Liver (tissue), 9 donors: ENCODE data around the gene S100A2. TPM values are rescaled to one million over a fixed set of nuclear protein-coding genes. Genes with fewer than 3 reads are reported as not detected.
A peak's percentile ranks its signal among the peaks of the same experiment; 100 is the strongest.

Experiments
- DNase-seq: peaks from one replicate; pipeline ENCODE4 v3.0.0-alpha.2; 2017; ENCODE audit warnings: low spot score
- H3K27ac ChIP-seq, 2 donors: one replicate each; pipeline ENCODE4 v1.7.0; 2013; ENCODE audit warnings: inconsistent platforms in 2 of 2, low read length in 2 of 2, control low read depth in 1 of 2, low read depth in 1 of 2, mild to moderate bottlenecking in 1 of 2
- H3K27me3 ChIP-seq, 4 donors: one replicate each; pipeline versions ENCODE4 v1.6.1 to v1.7.0; 2013; ENCODE audit warnings: low read length in 3 of 4, inconsistent platforms in 1 of 4, mild to moderate bottlenecking in 1 of 4, moderate library complexity in 1 of 4; ENCODE audit not compliant: control insufficient read depth in 4 of 4, insufficient read depth in 4 of 4
- H3K36me3 ChIP-seq, 4 donors: one replicate each; pipeline versions ENCODE4 v1.6.1 to v1.7.0; 2013; ENCODE audit warnings: low read length in 3 of 4, mild to moderate bottlenecking in 3 of 4, low read depth in 1 of 4, moderate library complexity in 1 of 4; ENCODE audit not compliant: control insufficient read depth in 4 of 4, insufficient read depth in 3 of 4
- H3K4me1 ChIP-seq, 4 donors: one replicate each; pipeline versions ENCODE4 v1.6.1 to v1.7.0; 2013; ENCODE audit warnings: low read length in 3 of 4, mild to moderate bottlenecking in 3 of 4, moderate library complexity in 1 of 4; ENCODE audit not compliant: control insufficient read depth in 4 of 4, insufficient read depth in 4 of 4
- H3K4me3 ChIP-seq, 3 donors: one replicate each; pipeline versions ENCODE4 v1.6.1 to v1.7.0; 2013; ENCODE audit warnings: low read length in 3 of 3, control low read depth in 1 of 3, low read depth in 1 of 3, mild to moderate bottlenecking in 1 of 3
- H3K9ac ChIP-seq, 2 donors: one replicate each; pipeline ENCODE4 v1.7.0; 2013; ENCODE audit warnings: low read length in 2 of 2, mild to moderate bottlenecking in 2 of 2, moderate library complexity in 2 of 2, control low read depth in 1 of 2, low read depth in 1 of 2
- H3K9me3 ChIP-seq, 4 donors: one replicate each; pipeline versions ENCODE4 v1.6.1 to v1.7.0; 2013; ENCODE audit warnings: low read length in 3 of 4; ENCODE audit not compliant: control insufficient read depth in 4 of 4
- EGR1 ChIP-seq, 2 donors: IDR thresholded peaks; 2 replicates each; pipeline ENCODE4 v1.6.1; 2016 to 2018; ENCODE audit warnings: antibody characterized with exemption in 2 of 2, low read depth in 2 of 2
- FOXA1 ChIP-seq: IDR thresholded peaks from 2 replicates; pipeline ENCODE4 v1.6.1; 2016; ENCODE audit warnings: antibody characterized with exemption
- FOXA2 ChIP-seq: IDR thresholded peaks from 2 replicates; pipeline ENCODE4 v1.6.1; 2016; ENCODE audit warnings: antibody characterized with exemption
- GABPA ChIP-seq, 2 donors: IDR thresholded peaks in 1 of 2; conservative IDR thresholded peaks in 1 of 2; 2 replicates each; pipeline ENCODE4 v1.6.1; 2016; ENCODE audit warnings: antibody characterized with exemption in 2 of 2, mild to moderate bottlenecking in 1 of 2, moderate library complexity in 1 of 2
- HNF4A ChIP-seq, 2 donors: conservative IDR thresholded peaks; 2 replicates each; pipeline ENCODE4 v1.6.1; 2016; ENCODE audit warnings: antibody characterized with exemption in 2 of 2, mild to moderate bottlenecking in 2 of 2
- HNF4G ChIP-seq: IDR thresholded peaks from 2 replicates; pipeline ENCODE4 v1.6.1; 2016; ENCODE audit warnings: antibody characterized with exemption
- JUND ChIP-seq, 2 donors: IDR thresholded peaks; 2 replicates each; pipeline ENCODE4 v1.6.1; 2016; ENCODE audit warnings: antibody characterized with exemption in 2 of 2
- NR2F2 ChIP-seq: IDR thresholded peaks from 2 replicates; pipeline ENCODE4 v1.6.1; 2016; ENCODE audit warnings: antibody characterized with exemption
- RAD21 ChIP-seq, 2 donors: IDR thresholded peaks; 2 replicates each; pipeline ENCODE4 v1.6.1; 2016; ENCODE audit warnings: antibody characterized with exemption in 2 of 2, mild to moderate bottlenecking in 2 of 2
- RXRA ChIP-seq, 2 donors: IDR thresholded peaks; 2 replicates each; pipeline ENCODE4 v1.6.1; 2017 to 2018; ENCODE audit warnings: antibody characterized with exemption in 2 of 2, mild to moderate bottlenecking in 1 of 2
- SP1 ChIP-seq: IDR thresholded peaks from 2 replicates; pipeline ENCODE4 v1.6.1; 2018; ENCODE audit warnings: antibody characterized with exemption, mild to moderate bottlenecking
- TAF1 ChIP-seq: conservative IDR thresholded peaks from 2 replicates; pipeline ENCODE4 v1.6.1; 2016; ENCODE audit warnings: antibody characterized with exemption, mild to moderate bottlenecking
- YY1 ChIP-seq: IDR thresholded peaks from 2 replicates; pipeline ENCODE4 v1.6.1; 2016; ENCODE audit warnings: antibody characterized with exemption, mild to moderate bottlenecking
- WGBS: extraction: QIAGEN DNeasy Blood & Tissue Kit; methylation state at CpG from one replicate; pipeline ENCODE4 v1.1.7; 2013; 5-methylcytosine and 5-hydroxymethylcytosine counted together
- polyA plus RNA-seq, 2 donors: library from polyadenylated mRNA; stranded (reverse) in 1 of 2; unstranded in 1 of 2; fragments of 200-250 nt in 1 of 2; fragments of >200 nt in 1 of 2; fragmentation: Nextera tagmentation in 1 of 2; extraction: Ambion mirVana in 1 of 2; gene quantifications; one replicate each; pipeline versions ENCODE4 v1.2.1 to v1.2.3, GENCODE V29; 2013 to 2015
- total RNA-seq, 2 donors: library from RNA; depleted of rRNA; stranded (reverse); fragments of >200 nt; gene quantifications; one replicate each; pipeline ENCODE4 v1.2.3, GENCODE V29; 2014
- TF ChIP-seq, protein P1 (sequence below): IDR thresholded peaks from 2 replicates; pipeline ENCODE4 v1.6.1; 2016; ENCODE audit warnings: antibody characterized with exemption
- TF ChIP-seq, protein P2 (sequence below): fragments of 150-350 bp; IDR thresholded peaks from 2 replicates; pipeline ENCODE4 v1.5.1; 2017; ENCODE audit warnings: improper control_type of control experiment, low read depth, low read length; ENCODE audit not compliant: missing input control
- TF ChIP-seq, protein P3 (sequence below): IDR thresholded peaks from 2 replicates; pipeline ENCODE4 v1.6.1; 2016; ENCODE audit warnings: antibody characterized with exemption, mild to moderate bottlenecking
- TF ChIP-seq, protein P4 (sequence below): IDR thresholded peaks from 2 replicates; pipeline ENCODE4 v1.6.1; 2016; ENCODE audit warnings: antibody characterized with exemption
- TF ChIP-seq, protein P5 (sequence below): IDR thresholded peaks from 2 replicates; pipeline ENCODE4 v1.6.1; 2016; ENCODE audit warnings: antibody characterized with exemption
- donor health status: healthy.
- donor health status: healthy.
- donor health status: healthy.
- donor health status: healthy.
- donor health status: healthy.

Gene S100A2
- total and polyA plus RNA-seq, 4 donors, result 0.22 to 0.67 TPM; not detected in 2

DNA sequence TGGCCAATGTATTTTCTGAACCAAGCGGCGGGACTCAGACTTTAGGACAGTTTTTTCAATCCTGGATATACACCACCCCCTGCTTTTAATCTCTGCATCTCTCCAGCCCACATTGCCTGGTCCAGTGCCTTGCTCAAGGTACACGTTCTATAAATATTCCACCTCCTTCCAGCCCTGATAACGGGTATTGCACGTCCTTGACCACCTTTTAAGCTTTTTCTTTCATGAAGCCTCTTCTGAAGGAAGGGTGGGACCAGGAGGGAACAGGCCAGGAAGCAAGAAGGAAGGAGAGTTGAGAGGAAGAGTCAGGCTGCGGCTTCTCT is 43.9 kb upstream of the S100A2 start (continued):
- TF ChIP-seq GABPA (IDR thresholded peaks at IDR 0.05 in 1 of 2, conservative IDR thresholded peaks at IDR 0.05 in 1 of 2), result no peak
- no peak for TF ChIP-seq TAF1
- no peak for TF ChIP-seq RAD21 (IDR thresholded peaks at IDR 0.05)
- TF ChIP-seq NR2F2, result no peak
- no peak for TF ChIP-seq RXRA (IDR thresholded peaks at IDR 0.05)
- no peak for TF ChIP-seq FOXA1

DNA sequence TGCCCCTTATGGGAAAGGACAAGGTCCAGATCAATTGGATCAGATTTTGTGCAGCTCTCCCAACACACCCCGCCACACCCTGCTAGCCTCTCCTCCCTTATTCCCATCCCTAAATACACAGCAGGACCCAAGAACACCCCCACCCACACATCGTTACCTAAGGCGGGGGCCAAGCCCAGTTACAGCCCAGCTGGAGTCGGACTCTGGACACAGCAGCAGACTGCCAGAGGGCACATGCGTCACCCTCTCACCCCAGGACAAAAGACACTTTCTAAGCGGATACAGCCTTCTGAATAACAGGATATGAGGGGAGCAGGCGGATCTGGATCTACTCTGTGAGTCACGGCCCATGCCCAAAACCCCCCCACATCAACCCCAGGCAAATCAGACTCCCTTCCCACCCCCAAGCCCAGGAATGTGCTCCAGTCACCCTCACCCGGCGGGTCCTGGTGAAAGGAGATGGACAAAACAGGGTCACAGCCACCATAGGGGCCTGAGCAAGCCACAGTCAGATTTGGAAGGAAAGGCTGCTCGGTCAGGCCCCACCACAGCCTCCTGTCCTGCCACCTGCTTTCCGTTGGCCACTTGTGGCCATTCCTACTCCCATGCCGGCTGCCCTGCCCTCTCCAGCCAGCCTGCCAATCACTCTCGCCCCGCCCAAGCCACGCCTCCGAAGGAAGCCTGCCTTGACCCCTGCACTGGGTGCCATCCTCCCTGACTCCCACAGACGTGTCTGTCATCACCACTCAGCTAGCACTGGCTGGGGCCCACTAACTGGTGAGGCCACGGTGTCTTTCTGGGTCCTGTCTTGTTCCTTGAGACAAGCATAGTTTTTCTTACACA is 43.3 kb upstream of the S100A2 start:
- H3K9ac ChIP-seq, result peak overlapping the region; percentile 61 to 94
- no peaks in the 10 kb centered on the region for H3K27me3 ChIP-seq
- WGBS, result 14% methylated on average over 19 of the region's 19 CpGs
- peak; percentile 75 for DNase-seq
- H3K36me3 ChIP-seq, result peaks cover 0 to 10% (median 5%) of the 10 kb centered on the region in 4 donors
- H3K9me3 ChIP-seq, result no peaks in the 10 kb centered on the region
- TF ChIP-seq TAF1 (peak; percentile 73), EGR1 (IDR thresholded peaks at IDR 0.05; ENCODE audit: low read depth in 2 of 2) (peak; percentile 39 to 82), YY1 (peak; percentile 89), NR2F2 (no peak), RXRA (IDR thresholded peaks at IDR 0.05) (peak; percentile 73 to 79), HNF4G (peak; percentile 84), JUND (IDR thresholded peaks at IDR 0.05) (peak; percentile 84 to 92), RAD21 (IDR thresholded peaks at IDR 0.05) (peak; percentile 17 to 52), SP1 (peak; percentile 90), FOXA2 (peak; percentile 74), FOXA1 (peak; percentile 64), GABPA (IDR thresholded peaks at IDR 0.05 in 1 of 2, conservative IDR thresholded peaks at IDR 0.05 in 1 of 2) (peak in 1 of 2 donors; percentile 82), HNF4A (conservative IDR thresholded peaks at IDR 0.05) (peak; percentile 91 to 94)
- TF ChIP-seq, protein P1, sequence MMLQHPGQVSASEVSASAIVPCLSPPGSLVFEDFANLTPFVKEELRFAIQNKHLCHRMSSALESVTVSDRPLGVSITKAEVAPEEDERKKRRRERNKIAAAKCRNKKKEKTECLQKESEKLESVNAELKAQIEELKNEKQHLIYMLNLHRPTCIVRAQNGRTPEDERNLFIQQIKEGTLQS, result peak; percentile 56
- TF ChIP-seq, protein P2, sequence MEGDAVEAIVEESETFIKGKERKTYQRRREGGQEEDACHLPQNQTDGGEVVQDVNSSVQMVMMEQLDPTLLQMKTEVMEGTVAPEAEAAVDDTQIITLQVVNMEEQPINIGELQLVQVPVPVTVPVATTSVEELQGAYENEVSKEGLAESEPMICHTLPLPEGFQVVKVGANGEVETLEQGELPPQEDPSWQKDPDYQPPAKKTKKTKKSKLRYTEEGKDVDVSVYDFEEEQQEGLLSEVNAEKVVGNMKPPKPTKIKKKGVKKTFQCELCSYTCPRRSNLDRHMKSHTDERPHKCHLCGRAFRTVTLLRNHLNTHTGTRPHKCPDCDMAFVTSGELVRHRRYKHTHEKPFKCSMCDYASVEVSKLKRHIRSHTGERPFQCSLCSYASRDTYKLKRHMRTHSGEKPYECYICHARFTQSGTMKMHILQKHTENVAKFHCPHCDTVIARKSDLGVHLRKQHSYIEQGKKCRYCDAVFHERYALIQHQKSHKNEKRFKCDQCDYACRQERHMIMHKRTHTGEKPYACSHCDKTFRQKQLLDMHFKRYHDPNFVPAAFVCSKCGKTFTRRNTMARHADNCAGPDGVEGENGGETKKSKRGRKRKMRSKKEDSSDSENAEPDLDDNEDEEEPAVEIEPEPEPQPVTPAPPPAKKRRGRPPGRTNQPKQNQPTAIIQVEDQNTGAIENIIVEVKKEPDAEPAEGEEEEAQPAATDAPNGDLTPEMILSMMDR, result no peak
- TF ChIP-seq, protein P3, sequence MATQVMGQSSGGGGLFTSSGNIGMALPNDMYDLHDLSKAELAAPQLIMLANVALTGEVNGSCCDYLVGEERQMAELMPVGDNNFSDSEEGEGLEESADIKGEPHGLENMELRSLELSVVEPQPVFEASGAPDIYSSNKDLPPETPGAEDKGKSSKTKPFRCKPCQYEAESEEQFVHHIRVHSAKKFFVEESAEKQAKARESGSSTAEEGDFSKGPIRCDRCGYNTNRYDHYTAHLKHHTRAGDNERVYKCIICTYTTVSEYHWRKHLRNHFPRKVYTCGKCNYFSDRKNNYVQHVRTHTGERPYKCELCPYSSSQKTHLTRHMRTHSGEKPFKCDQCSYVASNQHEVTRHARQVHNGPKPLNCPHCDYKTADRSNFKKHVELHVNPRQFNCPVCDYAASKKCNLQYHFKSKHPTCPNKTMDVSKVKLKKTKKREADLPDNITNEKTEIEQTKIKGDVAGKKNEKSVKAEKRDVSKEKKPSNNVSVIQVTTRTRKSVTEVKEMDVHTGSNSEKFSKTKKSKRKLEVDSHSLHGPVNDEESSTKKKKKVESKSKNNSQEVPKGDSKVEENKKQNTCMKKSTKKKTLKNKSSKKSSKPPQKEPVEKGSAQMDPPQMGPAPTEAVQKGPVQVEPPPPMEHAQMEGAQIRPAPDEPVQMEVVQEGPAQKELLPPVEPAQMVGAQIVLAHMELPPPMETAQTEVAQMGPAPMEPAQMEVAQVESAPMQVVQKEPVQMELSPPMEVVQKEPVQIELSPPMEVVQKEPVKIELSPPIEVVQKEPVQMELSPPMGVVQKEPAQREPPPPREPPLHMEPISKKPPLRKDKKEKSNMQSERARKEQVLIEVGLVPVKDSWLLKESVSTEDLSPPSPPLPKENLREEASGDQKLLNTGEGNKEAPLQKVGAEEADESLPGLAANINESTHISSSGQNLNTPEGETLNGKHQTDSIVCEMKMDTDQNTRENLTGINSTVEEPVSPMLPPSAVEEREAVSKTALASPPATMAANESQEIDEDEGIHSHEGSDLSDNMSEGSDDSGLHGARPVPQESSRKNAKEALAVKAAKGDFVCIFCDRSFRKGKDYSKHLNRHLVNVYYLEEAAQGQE, result peak; percentile 89
- TF ChIP-seq, protein P4, sequence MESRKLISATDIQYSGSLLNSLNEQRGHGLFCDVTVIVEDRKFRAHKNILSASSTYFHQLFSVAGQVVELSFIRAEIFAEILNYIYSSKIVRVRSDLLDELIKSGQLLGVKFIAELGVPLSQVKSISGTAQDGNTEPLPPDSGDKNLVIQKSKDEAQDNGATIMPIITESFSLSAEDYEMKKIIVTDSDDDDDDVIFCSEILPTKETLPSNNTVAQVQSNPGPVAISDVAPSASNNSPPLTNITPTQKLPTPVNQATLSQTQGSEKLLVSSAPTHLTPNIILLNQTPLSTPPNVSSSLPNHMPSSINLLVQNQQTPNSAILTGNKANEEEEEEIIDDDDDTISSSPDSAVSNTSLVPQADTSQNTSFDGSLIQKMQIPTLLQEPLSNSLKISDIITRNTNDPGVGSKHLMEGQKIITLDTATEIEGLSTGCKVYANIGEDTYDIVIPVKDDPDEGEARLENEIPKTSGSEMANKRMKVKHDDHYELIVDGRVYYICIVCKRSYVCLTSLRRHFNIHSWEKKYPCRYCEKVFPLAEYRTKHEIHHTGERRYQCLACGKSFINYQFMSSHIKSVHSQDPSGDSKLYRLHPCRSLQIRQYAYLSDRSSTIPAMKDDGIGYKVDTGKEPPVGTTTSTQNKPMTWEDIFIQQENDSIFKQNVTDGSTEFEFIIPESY, result peak; percentile 31
- TF ChIP-seq, protein P5, sequence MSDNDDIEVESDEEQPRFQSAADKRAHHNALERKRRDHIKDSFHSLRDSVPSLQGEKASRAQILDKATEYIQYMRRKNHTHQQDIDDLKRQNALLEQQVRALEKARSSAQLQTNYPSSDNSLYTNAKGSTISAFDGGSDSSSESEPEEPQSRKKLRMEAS, result peak; percentile 75
- peak overlapping the region; percentile 21 to 62 (median 51) for H3K4me3 ChIP-seq
- H3K27ac ChIP-seq, result peak overlapping the region; percentile 94 to 99
- peaks cover 12 to 42% (median 31%) of the 10 kb centered on the region in 4 donors for H3K4me1 ChIP-seq
